Suprapubic skin (tissue), 4 donors: ENCODE results near the gene CALCB. TPM values are rescaled to one million over a fixed set of nuclear protein-coding genes. Genes with fewer than 3 reads are reported as not detected.

Experiments used
- DNase-seq, 2 donors: peaks; one replicate each; pipeline ENCODE4 v3.0.0-alpha.2; 2019; ENCODE audit warnings: low spot score in 2 of 2
- H3K27ac ChIP-seq: fragments of 200-600 bp; sonication (generic); one replicate; pipeline ENCODE4 v1.5.1; 2019
- H3K27me3 ChIP-seq: fragments of 200-600 bp; sonication (generic); one replicate; pipeline ENCODE4 v1.5.1; 2019
- H3K36me3 ChIP-seq: fragments of 200-600 bp; sonication (generic); one replicate; pipeline ENCODE4 v1.5.1; 2019
- H3K4me1 ChIP-seq: fragments of 200-600 bp; sonication (generic); one replicate; pipeline ENCODE4 v1.5.1; 2019
- H3K4me3 ChIP-seq: fragments of 200-600 bp; sonication (generic); one replicate; pipeline ENCODE4 v1.5.1; 2019; ENCODE audit warnings: mild to moderate bottlenecking
- H3K9me3 ChIP-seq: fragments of 200-600 bp; sonication (generic); one replicate; pipeline ENCODE4 v1.5.1; 2019
- EP300 ChIP-seq: sonication (generic); formaldehyde crosslinking; IDR thresholded peaks from one replicate; pipeline ENCODE4 v1.6.1; 2017; ENCODE audit warnings: antibody characterized with exemption
- POLR2A ChIP-seq, 2 donors: fragments of 450-650 bp; IDR thresholded peaks; one replicate each; pipeline ENCODE4 v1.6.1; 2017; ENCODE audit warnings: antibody characterized with exemption in 2 of 2, mild to moderate bottlenecking in 2 of 2, moderate library complexity in 2 of 2
- POLR2AphosphoS5 ChIP-seq, 3 donors: sonication (generic); formaldehyde crosslinking; IDR thresholded peaks; one replicate each; pipeline ENCODE4 v1.6.1; 2017; ENCODE audit warnings: antibody characterized with exemption in 3 of 3
- WGBS: methylation state at CpG from one replicate; pipeline ENCODE4 v1.1.5; 2018; 5-methylcytosine and 5-hydroxymethylcytosine counted together
- total RNA-seq, 4 donors: library from RNA; depleted of rRNA; stranded (reverse); fragments of >200 nt; gene quantifications; one replicate each; pipeline ENCODE4 v1.1.0, GENCODE V29; 2016
- TF ChIP-seq, protein P1 (sequence below), 2 donors: fragments of 200-600 bp in 1 of 2; fragments of 450-650 bp in 1 of 2; sonication (generic) in 1 of 2; IDR thresholded peaks; one replicate each; pipeline ENCODE4 v1.5.1; 2016 to 2019; ENCODE audit warnings: antibody characterized with exemption in 2 of 2, mild to moderate bottlenecking in 1 of 2, moderate library complexity in 1 of 2

The CALCB gene
- total RNA-seq, 4 donors from 2014 or later = 0.48 TPM; not detected in 3

DNA sequence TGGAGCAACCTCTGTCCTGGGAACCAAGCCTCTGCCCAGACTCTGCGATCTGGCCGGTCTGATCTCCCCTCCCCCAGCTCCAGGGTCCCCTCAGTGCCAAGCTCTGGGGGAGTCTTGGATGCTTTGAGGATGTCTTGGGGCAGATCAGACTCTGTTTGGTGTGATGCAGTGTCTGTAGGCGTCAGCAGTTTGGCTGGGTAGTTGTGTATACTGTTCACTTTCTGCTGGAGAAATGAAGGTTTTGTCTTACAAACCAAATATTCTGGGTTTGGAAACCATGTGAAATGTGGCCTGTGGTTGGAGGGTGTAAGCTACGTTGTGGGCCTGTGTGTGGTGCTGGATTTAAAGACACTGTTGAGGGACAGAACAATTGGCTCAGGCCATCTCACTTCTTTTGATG is 46.0 kb downstream of the CALCB start:
- H3K4me3 ChIP-seq = no peak overlapping the region
- WGBS = 77% methylated on average over 4 of the region's 4 CpGs

DNA sequence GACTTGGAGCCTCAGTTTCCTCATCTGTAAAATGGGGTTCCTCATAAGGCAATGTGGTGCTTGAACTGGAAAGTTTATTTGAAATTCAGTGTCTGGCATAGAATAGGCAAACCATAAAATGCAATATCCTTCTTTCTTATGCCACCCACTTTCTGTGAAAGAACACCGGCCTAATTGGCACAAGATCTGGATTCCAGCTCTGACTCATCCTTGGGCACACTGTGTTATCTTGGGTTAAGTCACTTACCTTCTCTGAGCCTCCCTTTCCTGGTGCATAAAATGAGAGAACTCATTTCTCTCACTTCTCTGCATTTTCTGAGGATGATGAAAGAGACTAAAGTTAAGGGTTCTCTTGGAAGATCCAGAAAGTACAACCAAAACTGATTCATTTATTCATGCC is 46.4 kb downstream of the CALCB start:
- H3K9me3 ChIP-seq = no peaks in the 10 kb centered on the region
- H3K27me3 ChIP-seq = peaks cover 17% of the 10 kb centered on the region
- 57% methylated on average over 1 of the region's 1 CpG for WGBS

More for the DNA sequence above, 46.0 kb downstream of the CALCB start:
- Histone ChIP-seq H3K27me3 (peaks cover 21% of the 10 kb centered on the region), H3K4me1 (peaks cover 7% of the 10 kb centered on the region), H3K27ac (no peak overlapping the region), H3K36me3 (no peaks in the 10 kb centered on the region), H3K9me3 (no peaks in the 10 kb centered on the region)
- TF ChIP-seq POLR2A (IDR thresholded peaks at IDR 0.05) (no peak), EP300 (no peak), POLR2AphosphoS5 (IDR thresholded peaks at IDR 0.05) (no peak)
- TF ChIP-seq, protein P1, sequence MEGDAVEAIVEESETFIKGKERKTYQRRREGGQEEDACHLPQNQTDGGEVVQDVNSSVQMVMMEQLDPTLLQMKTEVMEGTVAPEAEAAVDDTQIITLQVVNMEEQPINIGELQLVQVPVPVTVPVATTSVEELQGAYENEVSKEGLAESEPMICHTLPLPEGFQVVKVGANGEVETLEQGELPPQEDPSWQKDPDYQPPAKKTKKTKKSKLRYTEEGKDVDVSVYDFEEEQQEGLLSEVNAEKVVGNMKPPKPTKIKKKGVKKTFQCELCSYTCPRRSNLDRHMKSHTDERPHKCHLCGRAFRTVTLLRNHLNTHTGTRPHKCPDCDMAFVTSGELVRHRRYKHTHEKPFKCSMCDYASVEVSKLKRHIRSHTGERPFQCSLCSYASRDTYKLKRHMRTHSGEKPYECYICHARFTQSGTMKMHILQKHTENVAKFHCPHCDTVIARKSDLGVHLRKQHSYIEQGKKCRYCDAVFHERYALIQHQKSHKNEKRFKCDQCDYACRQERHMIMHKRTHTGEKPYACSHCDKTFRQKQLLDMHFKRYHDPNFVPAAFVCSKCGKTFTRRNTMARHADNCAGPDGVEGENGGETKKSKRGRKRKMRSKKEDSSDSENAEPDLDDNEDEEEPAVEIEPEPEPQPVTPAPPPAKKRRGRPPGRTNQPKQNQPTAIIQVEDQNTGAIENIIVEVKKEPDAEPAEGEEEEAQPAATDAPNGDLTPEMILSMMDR (IDR thresholded peaks at IDR 0.05) = no peak
- DNase-seq = no peak

DNA sequence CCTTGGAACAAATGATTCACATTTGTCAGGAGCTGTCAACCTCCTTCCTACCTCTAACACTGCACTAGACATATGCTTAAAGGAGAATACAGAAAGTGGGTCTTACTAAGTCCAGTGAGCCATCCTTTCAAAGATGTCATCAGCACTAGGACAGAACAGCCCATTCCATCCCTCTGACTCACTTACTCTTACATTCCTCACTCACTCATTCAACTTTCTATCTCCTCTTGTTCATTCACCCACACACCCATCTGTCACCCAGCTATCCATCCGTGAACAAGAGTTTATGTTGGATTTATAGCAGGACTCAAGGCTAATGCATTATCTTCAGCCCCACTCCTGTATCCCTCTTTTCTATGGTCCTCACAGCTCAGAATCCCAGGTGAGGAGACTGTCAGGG is 50.5 kb downstream of the CALCB start:
- TF ChIP-seq EP300 (no peak), POLR2AphosphoS5 (IDR thresholded peaks at IDR 0.05) (no peak), POLR2A (IDR thresholded peaks at IDR 0.05) (no peak)
- TF ChIP-seq, protein P1 (IDR thresholded peaks at IDR 0.05) = no peak
- Histone ChIP-seq H3K27ac (no peak overlapping the region), H3K27me3 (no peaks in the 10 kb centered on the region), H3K9me3 (no peaks in the 10 kb centered on the region), H3K4me1 (no peaks in the 10 kb centered on the region), H3K36me3 (no peaks in the 10 kb centered on the region), H3K4me3 (no peak overlapping the region)
- WGBS = 62% methylated on average over 1 of the region's 1 CpG
- DNase-seq = no peak

More for the DNA sequence above, 46.4 kb downstream of the CALCB start:
- peaks cover 2% of the 10 kb centered on the region for H3K4me1 ChIP-seq
- H3K27ac ChIP-seq = no peak overlapping the region
- no peaks in the 10 kb centered on the region for H3K36me3 ChIP-seq
- no peak overlapping the region for H3K4me3 ChIP-seq
- no peak for DNase-seq
- TF ChIP-seq POLR2A (IDR thresholded peaks at IDR 0.05) (no peak), EP300 (no peak), POLR2AphosphoS5 (IDR thresholded peaks at IDR 0.05) (no peak)
- TF ChIP-seq, protein P1 (IDR thresholded peaks at IDR 0.05) = no peak

DNA sequence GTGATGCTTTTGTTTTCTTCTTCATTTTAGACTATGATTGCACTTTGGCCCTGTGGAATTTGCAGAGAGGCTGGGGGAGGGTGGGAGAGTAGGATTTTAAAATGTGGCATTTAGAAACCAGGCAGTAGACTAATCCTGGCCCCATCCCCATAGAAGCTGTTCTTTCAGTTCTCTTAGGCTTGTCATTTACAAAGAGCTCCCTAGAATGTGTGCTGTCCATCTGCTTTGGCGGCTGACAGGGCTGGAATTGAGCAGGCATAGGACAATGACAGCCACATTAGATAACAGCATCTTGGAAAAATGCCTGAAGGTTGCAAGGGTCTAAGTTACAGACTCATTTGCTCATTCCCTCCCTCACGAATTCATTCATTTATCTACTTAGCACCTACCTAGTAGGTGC is 51.1 kb downstream of the CALCB start:
- no peak for DNase-seq
- WGBS = 77% methylated on average over 2 of the region's 2 CpGs
- no peak overlapping the region for H3K27ac ChIP-seq
- H3K27me3 ChIP-seq = no peaks in the 10 kb centered on the region
- H3K4me3 ChIP-seq = no peak overlapping the region
- H3K9me3 ChIP-seq = no peaks in the 10 kb centered on the region
- no peaks in the 10 kb centered on the region for H3K4me1 ChIP-seq
- TF ChIP-seq EP300 (no peak), POLR2A (IDR thresholded peaks at IDR 0.05) (no peak), POLR2AphosphoS5 (IDR thresholded peaks at IDR 0.05) (no peak)
- TF ChIP-seq, protein P1 (IDR thresholded peaks at IDR 0.05) = no peak
- H3K36me3 ChIP-seq = no peaks in the 10 kb centered on the region

DNA sequence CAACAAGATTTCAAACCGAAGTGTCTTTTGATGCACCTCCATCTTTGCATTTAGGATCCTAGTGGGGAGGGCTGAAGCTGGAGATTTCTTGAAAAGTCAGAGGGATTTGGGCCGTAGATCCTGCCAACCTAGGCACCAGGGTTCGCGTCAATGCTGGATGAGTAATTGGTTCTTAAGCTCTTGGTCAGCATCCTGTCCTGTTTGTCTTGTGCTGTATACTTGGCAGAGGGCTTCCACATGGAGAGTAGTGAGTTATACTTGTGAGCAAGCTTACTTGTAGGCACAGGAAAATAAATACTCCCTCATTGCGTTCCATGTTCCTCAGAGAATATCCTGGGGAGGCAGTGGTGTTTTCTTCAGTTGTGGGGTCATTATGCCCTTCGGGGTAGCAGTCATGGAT is 53.9 kb downstream of the CALCB start:
- H3K4me1 ChIP-seq = no peaks in the 10 kb centered on the region
- no peak for TF ChIP-seq POLR2AphosphoS5 (IDR thresholded peaks at IDR 0.05)
- no peak for TF ChIP-seq EP300
- TF ChIP-seq POLR2A (IDR thresholded peaks at IDR 0.05) = no peak
- TF ChIP-seq, protein P1 (IDR thresholded peaks at IDR 0.05) = no peak
- no peak for DNase-seq
- H3K9me3 ChIP-seq = no peaks in the 10 kb centered on the region
- no peak overlapping the region for H3K27ac ChIP-seq
- no peaks in the 10 kb centered on the region for H3K27me3 ChIP-seq
- H3K4me3 ChIP-seq = no peak overlapping the region
- WGBS = 84% methylated on average over 6 of the region's 6 CpGs
- H3K36me3 ChIP-seq = no peaks in the 10 kb centered on the region

Other genes starting within 250 kb of the CALCB start
- 10 to 100 TPM; 14.0 to 41.3 (median 20.6) TPM for gene CYP2R1, start 181.4 kb upstream of the CALCB start, total RNA-seq
- not detected for gene CALCA, start 101.2 kb upstream of the CALCB start, total RNA-seq
- under 1 TPM in 3 of 4 donors, not detected in 1; 0.16 to 0.34 (median 0.32) TPM for gene INSC, start 41.3 kb downstream of the CALCB start, total RNA-seq